ENCODE measurements around the gene LMCD1. TPM values are rescaled to one million over a fixed set of nuclear protein-coding genes. Genes with fewer than 3 reads are reported as not detected.
A peak's percentile ranks its signal among the peaks of the same experiment; 100 is the strongest.

Gene LMCD1
- total and polyA plus RNA-seq, 2 experiments from 2014 or later, result 21.8 to 35.3 TPM

DNA sequence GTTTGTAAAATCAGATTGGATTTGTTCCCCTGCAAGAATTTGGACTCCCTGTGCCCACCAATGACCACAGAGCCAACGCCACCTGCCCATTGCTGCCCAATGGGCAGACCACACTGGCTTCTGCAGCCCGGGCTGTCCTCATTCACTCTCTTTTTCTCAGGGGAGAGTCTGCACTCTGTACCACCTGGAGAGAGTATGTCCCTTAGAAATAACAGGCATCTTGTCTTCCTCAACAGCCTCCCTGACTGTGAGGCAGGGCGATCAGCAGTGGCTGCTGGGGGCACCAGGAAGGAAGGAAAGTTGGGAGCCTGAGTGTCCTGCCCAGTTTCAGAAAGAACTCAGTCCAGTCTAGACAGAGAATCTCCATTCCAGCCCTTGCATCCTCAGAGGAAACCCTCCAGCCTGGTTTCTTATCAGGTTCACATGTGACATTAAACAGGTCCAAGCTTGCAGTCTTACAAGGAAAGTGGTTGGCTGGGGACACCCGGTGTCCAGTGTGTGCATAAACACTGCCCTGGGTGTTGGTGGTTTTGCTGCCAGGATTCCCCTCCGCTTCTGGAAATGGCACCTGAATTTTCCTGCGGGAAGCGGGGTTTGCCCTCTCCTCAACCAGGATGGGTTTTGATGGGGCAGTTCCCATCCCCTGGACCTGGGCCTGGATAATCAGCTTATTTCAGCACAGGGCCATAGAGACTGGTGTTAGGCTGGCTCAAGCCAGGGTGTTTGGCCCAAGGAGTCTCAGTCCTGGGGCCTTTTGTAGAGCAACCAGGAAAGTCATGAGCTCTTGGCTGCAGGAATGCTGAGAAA is 105.8 kb downstream of the LMCD1 start:
- Mint-ChIP-seq H3K27ac (no peak overlapping the region), H3K4me3 (no peak overlapping the region), H3K9me3 (peaks cover 6% of the 10 kb centered on the region; the same call in 1 of the 3 replicates), H3K27me3 (ENCODE audit: insufficient read depth, low read depth, poor library complexity) (peaks cover 2% of the 10 kb centered on the region), H3K4me1 (peaks cover 8% of the 10 kb centered on the region), H3K36me3 (ENCODE audit: low read depth) (peaks cover 11% of the 10 kb centered on the region; the same call in 2 of the 3 replicates)
- Histone ChIP-seq H3K4me2 (no peak overlapping the region), H3F3A (replicated peaks; ENCODE audit: low read depth) (no peaks in the 10 kb centered on the region), H3K36me3 (ENCODE audit: insufficient read depth) (no peaks in the 10 kb centered on the region), H3K4me3 (no peak overlapping the region), H3K9me2 (ENCODE audit: insufficient read depth) (no peaks in the 10 kb centered on the region), H3K79me2 (replicated peaks; ENCODE audit: insufficient read depth) (no peaks in the 10 kb centered on the region), H4K20me1 (replicated peaks; ENCODE audit: insufficient read depth) (no peaks in the 10 kb centered on the region), H2AFZ (no peak overlapping the region), H3K27ac (ENCODE audit: low read depth) (no peak overlapping the region), H3K27me3 (ENCODE audit: insufficient read depth) (no peaks in the 10 kb centered on the region), H3K4me1 (ENCODE audit: insufficient read depth) (peaks cover 8% of the 10 kb centered on the region; the same call in 1 of the 2 replicates)
- TF ChIP-seq, protein P1, sequence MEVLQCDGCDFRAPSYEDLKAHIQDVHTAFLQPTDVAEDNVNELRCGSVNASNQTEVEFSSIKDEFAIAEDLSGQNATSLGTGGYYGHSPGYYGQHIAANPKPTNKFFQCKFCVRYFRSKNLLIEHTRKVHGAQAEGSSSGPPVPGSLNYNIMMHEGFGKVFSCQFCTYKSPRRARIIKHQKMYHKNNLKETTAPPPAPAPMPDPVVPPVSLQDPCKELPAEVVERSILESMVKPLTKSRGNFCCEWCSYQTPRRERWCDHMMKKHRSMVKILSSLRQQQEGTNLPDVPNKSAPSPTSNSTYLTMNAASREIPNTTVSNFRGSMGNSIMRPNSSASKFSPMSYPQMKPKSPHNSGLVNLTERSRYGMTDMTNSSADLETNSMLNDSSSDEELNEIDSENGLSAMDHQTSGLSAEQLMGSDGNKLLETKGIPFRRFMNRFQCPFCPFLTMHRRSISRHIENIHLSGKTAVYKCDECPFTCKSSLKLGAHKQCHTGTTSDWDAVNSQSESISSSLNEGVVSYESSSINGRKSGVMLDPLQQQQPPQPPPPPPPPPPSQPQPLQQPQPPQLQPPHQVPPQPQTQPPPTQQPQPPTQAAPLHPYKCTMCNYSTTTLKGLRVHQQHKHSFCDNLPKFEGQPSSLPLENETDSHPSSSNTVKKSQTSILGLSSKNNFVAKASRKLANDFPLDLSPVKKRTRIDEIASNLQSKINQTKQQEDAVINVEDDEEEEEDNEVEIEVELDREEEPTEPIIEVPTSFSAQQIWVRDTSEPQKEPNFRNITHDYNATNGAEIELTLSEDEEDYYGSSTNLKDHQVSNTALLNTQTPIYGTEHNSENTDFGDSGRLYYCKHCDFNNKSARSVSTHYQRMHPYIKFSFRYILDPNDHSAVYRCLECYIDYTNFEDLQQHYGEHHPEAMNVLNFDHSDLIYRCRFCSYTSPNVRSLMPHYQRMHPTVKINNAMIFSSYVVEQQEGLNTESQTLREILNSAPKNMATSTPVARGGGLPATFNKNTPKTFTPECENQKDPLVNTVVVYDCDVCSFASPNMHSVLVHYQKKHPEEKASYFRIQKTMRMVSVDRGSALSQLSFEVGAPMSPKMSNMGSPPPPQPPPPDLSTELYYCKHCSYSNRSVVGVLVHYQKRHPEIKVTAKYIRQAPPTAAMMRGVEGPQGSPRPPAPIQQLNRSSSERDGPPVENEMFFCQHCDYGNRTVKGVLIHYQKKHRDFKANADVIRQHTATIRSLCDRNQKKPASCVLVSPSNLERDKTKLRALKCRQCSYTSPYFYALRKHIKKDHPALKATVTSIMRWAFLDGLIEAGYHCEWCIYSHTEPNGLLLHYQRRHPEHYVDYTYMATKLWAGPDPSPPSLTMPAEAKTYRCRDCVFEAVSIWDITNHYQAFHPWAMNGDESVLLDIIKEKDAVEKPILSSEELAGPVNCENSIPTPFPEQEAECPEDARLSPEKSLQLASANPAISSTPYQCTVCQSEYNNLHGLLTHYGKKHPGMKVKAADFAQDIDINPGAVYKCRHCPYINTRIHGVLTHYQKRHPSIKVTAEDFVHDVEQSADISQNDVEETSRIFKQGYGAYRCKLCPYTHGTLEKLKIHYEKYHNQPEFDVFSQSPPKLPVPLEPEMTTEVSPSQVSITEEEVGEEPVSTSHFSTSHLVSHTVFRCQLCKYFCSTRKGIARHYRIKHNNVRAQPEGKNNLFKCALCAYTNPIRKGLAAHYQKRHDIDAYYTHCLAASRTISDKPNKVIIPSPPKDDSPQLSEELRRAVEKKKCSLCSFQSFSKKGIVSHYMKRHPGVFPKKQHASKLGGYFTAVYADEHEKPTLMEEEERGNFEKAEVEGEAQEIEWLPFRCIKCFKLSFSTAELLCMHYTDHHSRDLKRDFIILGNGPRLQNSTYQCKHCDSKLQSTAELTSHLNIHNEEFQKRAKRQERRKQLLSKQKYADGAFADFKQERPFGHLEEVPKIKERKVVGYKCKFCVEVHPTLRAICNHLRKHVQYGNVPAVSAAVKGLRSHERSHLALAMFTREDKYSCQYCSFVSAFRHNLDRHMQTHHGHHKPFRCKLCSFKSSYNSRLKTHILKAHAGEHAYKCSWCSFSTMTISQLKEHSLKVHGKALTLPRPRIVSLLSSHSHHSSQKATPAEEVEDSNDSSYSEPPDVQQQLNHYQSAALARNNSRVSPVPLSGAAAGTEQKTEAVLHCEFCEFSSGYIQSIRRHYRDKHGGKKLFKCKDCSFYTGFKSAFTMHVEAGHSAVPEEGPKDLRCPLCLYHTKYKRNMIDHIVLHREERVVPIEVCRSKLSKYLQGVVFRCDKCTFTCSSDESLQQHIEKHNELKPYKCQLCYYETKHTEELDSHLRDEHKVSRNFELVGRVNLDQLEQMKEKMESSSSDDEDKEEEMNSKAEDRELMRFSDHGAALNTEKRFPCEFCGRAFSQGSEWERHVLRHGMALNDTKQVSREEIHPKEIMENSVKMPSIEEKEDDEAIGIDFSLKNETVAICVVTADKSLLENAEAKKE (CRISPR knock-in tag; IDR thresholded peaks at IDR 0.05), result no peak
- TF ChIP-seq CREB1 (CRISPR knock-in tag; IDR thresholded peaks at IDR 0.05; ENCODE audit: low read depth) (no peak), POLR2AphosphoS5 (IDR thresholded peaks at IDR 0.05; ENCODE audit: low read depth) (no peak), ZNF114 (CRISPR knock-in tag; IDR thresholded peaks at IDR 0.05) (no peak)
- TF ChIP-seq, protein P2, sequence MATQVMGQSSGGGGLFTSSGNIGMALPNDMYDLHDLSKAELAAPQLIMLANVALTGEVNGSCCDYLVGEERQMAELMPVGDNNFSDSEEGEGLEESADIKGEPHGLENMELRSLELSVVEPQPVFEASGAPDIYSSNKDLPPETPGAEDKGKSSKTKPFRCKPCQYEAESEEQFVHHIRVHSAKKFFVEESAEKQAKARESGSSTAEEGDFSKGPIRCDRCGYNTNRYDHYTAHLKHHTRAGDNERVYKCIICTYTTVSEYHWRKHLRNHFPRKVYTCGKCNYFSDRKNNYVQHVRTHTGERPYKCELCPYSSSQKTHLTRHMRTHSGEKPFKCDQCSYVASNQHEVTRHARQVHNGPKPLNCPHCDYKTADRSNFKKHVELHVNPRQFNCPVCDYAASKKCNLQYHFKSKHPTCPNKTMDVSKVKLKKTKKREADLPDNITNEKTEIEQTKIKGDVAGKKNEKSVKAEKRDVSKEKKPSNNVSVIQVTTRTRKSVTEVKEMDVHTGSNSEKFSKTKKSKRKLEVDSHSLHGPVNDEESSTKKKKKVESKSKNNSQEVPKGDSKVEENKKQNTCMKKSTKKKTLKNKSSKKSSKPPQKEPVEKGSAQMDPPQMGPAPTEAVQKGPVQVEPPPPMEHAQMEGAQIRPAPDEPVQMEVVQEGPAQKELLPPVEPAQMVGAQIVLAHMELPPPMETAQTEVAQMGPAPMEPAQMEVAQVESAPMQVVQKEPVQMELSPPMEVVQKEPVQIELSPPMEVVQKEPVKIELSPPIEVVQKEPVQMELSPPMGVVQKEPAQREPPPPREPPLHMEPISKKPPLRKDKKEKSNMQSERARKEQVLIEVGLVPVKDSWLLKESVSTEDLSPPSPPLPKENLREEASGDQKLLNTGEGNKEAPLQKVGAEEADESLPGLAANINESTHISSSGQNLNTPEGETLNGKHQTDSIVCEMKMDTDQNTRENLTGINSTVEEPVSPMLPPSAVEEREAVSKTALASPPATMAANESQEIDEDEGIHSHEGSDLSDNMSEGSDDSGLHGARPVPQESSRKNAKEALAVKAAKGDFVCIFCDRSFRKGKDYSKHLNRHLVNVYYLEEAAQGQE (IDR thresholded peaks at IDR 0.05; ENCODE audit: unreplicated experiment), result no peak
- TF ChIP-seq, protein P3, sequence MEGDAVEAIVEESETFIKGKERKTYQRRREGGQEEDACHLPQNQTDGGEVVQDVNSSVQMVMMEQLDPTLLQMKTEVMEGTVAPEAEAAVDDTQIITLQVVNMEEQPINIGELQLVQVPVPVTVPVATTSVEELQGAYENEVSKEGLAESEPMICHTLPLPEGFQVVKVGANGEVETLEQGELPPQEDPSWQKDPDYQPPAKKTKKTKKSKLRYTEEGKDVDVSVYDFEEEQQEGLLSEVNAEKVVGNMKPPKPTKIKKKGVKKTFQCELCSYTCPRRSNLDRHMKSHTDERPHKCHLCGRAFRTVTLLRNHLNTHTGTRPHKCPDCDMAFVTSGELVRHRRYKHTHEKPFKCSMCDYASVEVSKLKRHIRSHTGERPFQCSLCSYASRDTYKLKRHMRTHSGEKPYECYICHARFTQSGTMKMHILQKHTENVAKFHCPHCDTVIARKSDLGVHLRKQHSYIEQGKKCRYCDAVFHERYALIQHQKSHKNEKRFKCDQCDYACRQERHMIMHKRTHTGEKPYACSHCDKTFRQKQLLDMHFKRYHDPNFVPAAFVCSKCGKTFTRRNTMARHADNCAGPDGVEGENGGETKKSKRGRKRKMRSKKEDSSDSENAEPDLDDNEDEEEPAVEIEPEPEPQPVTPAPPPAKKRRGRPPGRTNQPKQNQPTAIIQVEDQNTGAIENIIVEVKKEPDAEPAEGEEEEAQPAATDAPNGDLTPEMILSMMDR (conservative IDR thresholded peaks at IDR 0.05; ENCODE audit: low read depth in 2 of 2), result peak; percentile 55 to 79
- DNase-seq (ENCODE audit: low spot score) (peak; percentile 51), ATAC-seq (peak; percentile 82)

Data from GM23338 (cell line).